Activated CD4-positive, alpha-beta T cell treated with anti-CD3 and anti-CD28 coated beads, Interleukin-2, amount 50 U/mL, for 48 hours (primary cell): ENCODE data around the gene TRAM1L1.
A peak's percentile ranks its signal among the peaks of the same experiment; 100 is the strongest.

ENCODE experiments used
- DNase-seq, 2 experiments: peaks; one replicate each; pipeline ENCODE4 v3.0.0-alpha.2; 2020

The TRAM1L1 gene

GRCh38 chr4:117084866-117085701 is at the start of gene TRAM1L1:
Gene TRAM1L1, minus strand, starts transcription at chr4:117085576. Its CDS starts 183 bp downstream, at chr4:117085393.
- DNase-seq = peak; percentile 1 to 5

DNA sequence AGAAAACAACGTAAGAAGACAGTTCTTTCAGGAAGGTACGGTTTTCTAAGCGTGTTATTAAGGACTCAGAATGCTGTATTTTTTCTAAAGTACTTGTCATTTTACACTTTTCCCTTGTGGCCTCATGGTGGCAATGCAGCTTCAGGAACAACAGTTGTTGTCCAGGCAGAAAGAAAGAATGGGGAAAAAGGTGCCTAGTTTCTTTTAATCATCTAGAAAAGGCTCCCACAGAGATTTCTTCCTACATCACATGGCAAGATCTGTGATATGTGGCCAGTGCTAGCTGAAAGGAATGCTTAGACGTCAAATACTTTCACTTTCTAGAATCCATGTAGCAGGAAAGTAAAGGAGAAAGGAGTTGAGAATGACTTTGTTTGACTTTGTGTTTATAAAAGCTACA is 49.0 kb upstream of the TRAM1L1 start:
- no peak for DNase-seq

GRCh38 chr4:117096886-117097285 is 11.5 kb upstream of the TRAM1L1 start:
- no peak for DNase-seq

GRCh38 chr4:117096462-117096861 is 11.1 kb upstream of the TRAM1L1 start:
- DNase-seq = no peak

DNA sequence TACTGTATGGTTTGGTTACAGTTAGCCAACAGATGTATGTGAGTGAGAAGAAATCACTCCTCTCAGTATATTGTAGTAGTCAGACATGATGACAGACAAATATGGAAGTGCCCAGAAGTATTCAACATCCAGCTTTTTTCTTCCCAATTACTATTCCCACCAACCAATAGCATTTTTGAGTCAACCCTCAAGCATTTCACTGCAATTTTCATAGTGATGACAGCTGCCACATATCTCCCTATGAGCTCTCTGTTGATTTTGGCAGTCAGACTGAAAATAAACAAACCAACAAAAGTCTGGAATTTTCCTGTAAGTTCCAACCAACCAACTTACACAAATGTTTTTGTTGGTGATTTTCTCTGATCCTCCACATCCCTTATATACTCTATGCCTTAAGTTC is 8.2 kb upstream of the TRAM1L1 start:
- DNase-seq = no peak

GRCh38 chr4:117077760-117078159 is 7.6 kb downstream of the TRAM1L1 start:
- no peak for DNase-seq

DNA sequence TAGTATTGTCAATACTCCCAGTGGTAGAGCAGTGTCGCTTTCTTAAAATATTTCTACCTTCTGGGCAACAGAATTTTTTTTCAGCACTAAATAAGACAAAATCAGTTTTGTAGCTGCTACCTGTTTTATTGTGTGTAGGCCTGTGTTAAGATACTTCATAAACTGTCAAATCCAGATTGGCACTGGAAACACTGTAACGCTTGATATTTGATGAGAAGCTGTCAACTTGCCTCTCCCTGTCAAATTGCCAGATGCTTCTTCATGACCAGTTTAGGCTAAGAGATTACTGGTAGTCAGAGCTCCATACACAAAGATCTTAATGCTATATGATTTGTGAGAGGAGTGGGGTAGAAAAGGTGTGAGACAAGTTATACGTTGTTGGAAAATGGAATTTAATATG is 17.3 kb downstream of the TRAM1L1 start:
- no peak for DNase-seq

- DNase-seq = no peak
Measured at GRCh38 chr4:117063961-117064696, 21.2 kb downstream of the TRAM1L1 start.

GRCh38 chr4:117042962-117043361 is 42.4 kb downstream of the TRAM1L1 start:
- no peak for DNase-seq
